Spinal cord (tissue), 10 donors: Measurements from ENCODE around the gene PHB1. TPM values are rescaled to one million over a fixed set of nuclear protein-coding genes. Genes with fewer than 3 reads are reported as not detected.
A peak's percentile ranks its signal among the peaks of the same experiment; 100 is the strongest.
"Not testable (repeated sequence)": the region's sequence is repeated elsewhere in the genome, so short reads cannot be mapped to it uniquely, and the experiment has no call there.

ENCODE experiments used
- DNase-seq, 6 donors: peaks; one replicate each; pipeline versions ENCODE4 v3.0.0 to v3.0.0-alpha.2; 2013 to 2015; ENCODE audit warnings: low spot score in 6 of 6, low read depth in 4 of 6
- H3K27ac ChIP-seq: one replicate; pipeline ENCODE4 v1.5.1; 2013; ENCODE audit warnings: low read depth, low read length, control low read depth
- H3K27me3 ChIP-seq: one replicate; pipeline ENCODE4 v1.6.1; 2013; ENCODE audit warnings: low read length; ENCODE audit not compliant: control insufficient read depth, insufficient read depth
- H3K36me3 ChIP-seq: one replicate; pipeline ENCODE4 v1.6.1; 2013; ENCODE audit warnings: low read length; ENCODE audit not compliant: control insufficient read depth, insufficient read depth
- H3K4me1 ChIP-seq: one replicate; pipeline ENCODE4 v1.6.1; 2013; ENCODE audit warnings: low read length; ENCODE audit not compliant: control insufficient read depth, insufficient read depth
- H3K4me3 ChIP-seq: one replicate; pipeline ENCODE4 v1.5.1; 2013; ENCODE audit warnings: low read depth, low read length, control low read depth
- H3K9me3 ChIP-seq: one replicate; pipeline ENCODE4 v1.6.1; 2013; ENCODE audit warnings: low read length; ENCODE audit not compliant: control insufficient read depth, insufficient read depth
- WGBS: methylation state at CpG from one replicate; pipeline ENCODE4 v1.1.5; 2013; ENCODE audit warnings: missing lambda C conversion rate; ENCODE audit not compliant: insufficient coverage; 5-methylcytosine and 5-hydroxymethylcytosine counted together
- polyA plus RNA-seq, 2 donors: library from polyadenylated mRNA; unstranded; fragments of 120-200 nt; gene quantifications; one replicate each; pipeline ENCODE4 v1.2.1, GENCODE V29; 2013; ENCODE audit not compliant: insufficient read length in 2 of 2
- total RNA-seq, 2 donors: library from RNA; depleted of rRNA in 1 of 2; stranded (reverse); fragments of 120-200 nt in 1 of 2; fragments of >200 nt in 1 of 2; gene quantifications; one replicate each; pipeline versions ENCODE4 v1.2.3 to v1.2.4, GENCODE V29; 2013 to 2014
- donor health status: healthy.

PHB1 gene
- total and polyA plus RNA-seq, 4 donors, result 59.1 to 152 (median 134) TPM

DNA sequence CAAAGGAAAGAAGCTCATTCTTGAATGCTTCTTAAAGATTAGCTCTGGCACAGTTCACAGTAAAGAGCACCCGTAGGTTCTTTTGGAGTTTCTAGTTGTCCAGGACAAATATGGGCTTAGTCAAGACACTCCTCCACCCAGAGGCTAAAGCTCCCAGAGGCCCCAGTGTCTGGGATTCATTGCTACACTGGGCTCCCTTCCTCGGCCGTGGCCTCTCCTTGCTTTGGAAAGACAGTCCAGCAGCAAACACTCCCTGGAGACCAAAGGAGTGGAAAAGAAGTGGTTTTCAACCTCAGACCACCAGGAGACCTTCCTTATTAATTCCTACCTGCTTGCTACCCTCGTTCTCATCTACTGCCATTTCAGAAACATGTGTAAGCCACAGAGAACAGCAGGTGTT, 17.1 kb downstream of the PHB1 start:
- Histone ChIP-seq H3K27ac (no peak overlapping the region), H3K36me3 (peaks cover 4% of the 10 kb centered on the region)

GRCh38 chr17:49393491-49394255, 21.0 kb downstream of the PHB1 start:
- WGBS, result 53% methylated on average over 2 of the region's 8 CpGs
- DNase-seq, result no peak

More for the DNA sequence above, 17.1 kb downstream of the PHB1 start:
- peaks cover 15% of the 10 kb centered on the region for H3K4me1 ChIP-seq
- no peak overlapping the region for H3K4me3 ChIP-seq
- H3K9me3 ChIP-seq, result no peaks in the 10 kb centered on the region
- no peaks in the 10 kb centered on the region for H3K27me3 ChIP-seq
- no peak for DNase-seq
- WGBS, result 69% methylated on average over 2 of the region's 4 CpGs

GRCh38 chr17:49390548-49391324, 23.9 kb downstream of the PHB1 start:
- DNase-seq, result no peak
- no peaks in the 10 kb centered on the region for H3K9me3 ChIP-seq
- H3K4me1 ChIP-seq, result peaks cover 10% of the 10 kb centered on the region
- peak overlapping the region; percentile 15 for H3K27ac ChIP-seq
- H3K4me3 ChIP-seq, result no peak overlapping the region
- H3K27me3 ChIP-seq, result no peaks in the 10 kb centered on the region
- WGBS, result 68% methylated on average over 6 of the region's 9 CpGs
- no peaks in the 10 kb centered on the region for H3K36me3 ChIP-seq

More at GRCh38 chr17:49393491-49394255, 21.0 kb downstream of the PHB1 start:
- Histone ChIP-seq H3K4me1 (peaks cover 10% of the 10 kb centered on the region), H3K27me3 (no peaks in the 10 kb centered on the region), H3K27ac (no peak overlapping the region), H3K4me3 (no peak overlapping the region), H3K36me3 (no peaks in the 10 kb centered on the region), H3K9me3 (no peaks in the 10 kb centered on the region)

DNA sequence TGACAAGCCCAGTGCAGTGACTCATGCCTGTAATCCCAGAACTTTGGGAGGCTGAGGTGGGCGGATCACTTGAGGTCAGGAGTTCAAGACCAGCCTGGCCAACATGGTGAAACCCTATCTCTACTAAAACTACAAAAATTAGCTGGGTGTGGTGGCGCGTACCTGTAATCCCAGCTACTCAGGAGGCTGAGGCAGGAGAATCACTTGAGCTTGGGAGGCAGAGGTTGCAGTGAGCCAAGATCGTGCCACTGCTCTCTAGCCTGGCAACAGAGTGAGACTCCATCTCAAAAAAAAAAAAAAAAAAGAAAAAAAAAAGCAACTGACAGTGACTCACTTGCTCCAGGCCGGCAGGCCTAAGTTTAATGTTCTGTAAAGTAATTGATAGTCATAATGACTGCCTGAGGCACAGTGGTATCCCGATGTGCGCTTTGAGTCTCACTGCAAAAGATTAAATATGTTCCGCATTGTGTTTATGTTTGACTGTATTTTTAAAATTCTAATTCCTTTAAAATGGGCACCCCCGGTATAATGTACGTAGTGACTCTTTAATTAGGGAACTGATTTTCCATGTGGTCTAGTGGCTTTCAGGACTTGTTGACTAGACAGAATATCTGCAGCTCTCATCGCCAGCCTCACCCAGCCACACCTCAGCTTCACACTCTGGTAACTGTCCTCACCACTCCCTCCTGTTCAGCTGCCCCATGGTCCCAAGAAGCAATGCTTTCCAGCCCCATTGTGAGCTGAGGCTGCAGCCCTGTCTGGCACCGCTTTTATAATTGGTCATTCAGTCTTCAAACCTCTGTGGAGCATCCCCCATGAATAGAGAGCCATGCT, 25.0 kb downstream of the PHB1 start:
- not testable (repeated sequence) for H3K27me3 ChIP-seq, H3K9me3 ChIP-seq, H3K4me1 ChIP-seq, H3K36me3 ChIP-seq, H3K4me3 ChIP-seq, H3K27ac ChIP-seq
- DNase-seq, result peak in 1 of 6 donors; percentile 49
- whole genome bisulfite sequencing, result 100% methylated on average over 1 of the region's 12 CpGs

DNA sequence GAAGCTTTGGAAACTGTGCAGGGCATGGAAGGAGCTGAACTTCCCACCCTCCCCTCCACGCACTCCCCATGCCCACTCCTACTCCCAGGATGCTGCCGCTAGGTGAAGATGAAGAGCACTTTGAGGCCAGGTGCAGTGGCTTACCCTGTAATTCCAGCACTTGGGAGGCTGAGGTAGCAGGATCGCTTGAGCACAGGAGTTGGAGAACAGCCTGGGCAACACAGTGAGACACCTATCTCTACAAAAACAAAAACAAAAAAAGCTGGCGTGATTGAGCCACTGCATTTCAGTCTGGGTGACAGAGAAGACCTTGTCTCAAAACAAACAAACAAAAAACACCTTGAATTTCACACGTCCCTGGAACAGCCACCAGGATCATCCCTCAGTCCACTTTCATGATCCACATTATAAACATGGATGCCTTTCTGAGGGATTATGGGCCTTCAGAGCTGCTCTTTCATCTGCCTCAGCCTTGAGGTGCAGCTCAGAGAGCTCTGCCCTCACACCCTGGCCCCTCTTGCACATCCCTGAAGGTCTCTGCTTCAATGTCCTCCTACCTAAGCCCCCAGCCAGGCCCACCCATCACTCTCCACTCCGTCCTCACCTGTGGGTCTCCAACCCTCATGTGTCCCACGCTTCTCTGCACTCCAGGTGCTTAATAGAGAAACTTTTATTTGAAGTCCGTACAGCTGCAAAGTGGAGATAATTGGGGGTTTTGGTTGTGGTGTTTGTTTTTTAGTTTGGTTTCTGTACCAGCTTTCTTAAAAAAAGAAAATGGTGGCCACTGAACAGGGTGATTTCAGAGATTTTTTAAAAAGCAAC, 25.8 kb downstream of the PHB1 start:
- H3K27me3 ChIP-seq, result no peaks in the 10 kb centered on the region
- no peaks in the 10 kb centered on the region for H3K36me3 ChIP-seq
- H3K27ac ChIP-seq, result no peak overlapping the region
- WGBS, result 89% methylated on average over 5 of the region's 8 CpGs
- DNase-seq, result no peak
- no peak overlapping the region for H3K4me3 ChIP-seq
- H3K9me3 ChIP-seq, result no peaks in the 10 kb centered on the region
- H3K4me1 ChIP-seq, result peaks cover 7% of the 10 kb centered on the region

DNA sequence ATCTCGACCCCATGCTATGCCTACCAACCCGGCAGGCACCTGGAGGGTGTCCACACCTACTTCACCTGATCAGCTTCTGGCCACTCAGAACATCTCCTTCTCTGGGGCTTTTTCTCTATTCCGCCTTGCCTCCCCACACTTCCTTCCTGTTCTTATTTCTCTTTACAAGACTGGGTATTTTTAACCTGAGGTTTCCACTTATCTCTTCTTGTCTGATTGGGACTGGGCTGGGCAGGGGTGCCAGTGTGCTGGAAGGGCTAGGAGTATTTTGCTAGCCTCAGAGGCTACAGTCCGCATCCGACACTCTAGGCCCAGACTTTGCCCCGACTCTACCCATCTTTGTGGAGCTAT, 26.4 kb downstream of the PHB1 start:
- Histone ChIP-seq H3K9me3 (peaks cover 1% of the 10 kb centered on the region), H3K27ac (no peak overlapping the region), H3K4me3 (no peak overlapping the region), H3K4me1 (peaks cover 7% of the 10 kb centered on the region), H3K27me3 (no peaks in the 10 kb centered on the region), H3K36me3 (no peaks in the 10 kb centered on the region)
- WGBS, result 97% methylated on average over 3 of the region's 6 CpGs
- DNase-seq, result no peak

DNA sequence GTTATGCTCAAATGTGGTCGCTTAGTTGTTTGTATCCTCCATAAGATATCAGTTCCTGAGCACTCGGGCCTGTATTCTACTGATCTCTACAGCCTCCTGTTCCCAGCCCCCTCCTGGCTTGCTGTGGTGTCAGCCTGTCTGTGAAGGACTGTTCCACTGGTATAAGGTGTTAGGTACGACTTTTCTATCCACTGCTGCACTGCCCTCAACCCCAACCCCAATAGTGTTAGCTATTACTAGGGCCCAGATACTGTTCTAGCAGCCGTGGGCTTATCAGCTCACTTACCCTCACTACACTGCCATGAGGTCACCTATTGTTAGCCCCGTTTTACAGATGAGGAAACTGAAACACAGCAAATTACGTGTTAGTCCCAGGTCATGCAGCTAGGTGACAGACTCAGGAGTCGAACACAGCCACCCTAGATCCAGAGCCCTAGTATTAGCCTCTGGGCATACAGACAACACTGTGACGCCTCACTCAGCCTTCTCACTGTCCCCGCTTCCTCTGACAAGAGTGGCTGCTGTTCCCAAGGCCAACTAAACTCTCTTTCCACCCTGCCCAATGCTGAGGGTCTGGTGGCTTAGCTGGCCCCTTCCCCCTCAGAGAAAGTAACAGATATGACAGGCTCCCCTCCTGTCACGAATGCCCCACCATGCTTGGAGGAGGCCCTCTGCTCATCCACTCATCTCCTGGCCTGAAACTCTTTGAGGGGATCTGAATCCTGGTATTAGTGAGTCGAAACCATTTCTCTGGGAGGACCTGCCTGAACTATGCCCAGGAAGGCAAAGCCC, 27.0 kb downstream of the PHB1 start:
- Histone ChIP-seq H3K9me3 (peaks cover 1% of the 10 kb centered on the region), H3K27me3 (no peaks in the 10 kb centered on the region), H3K36me3 (no peaks in the 10 kb centered on the region), H3K27ac (no peak overlapping the region), H3K4me3 (no peak overlapping the region), H3K4me1 (peaks cover 7% of the 10 kb centered on the region)
- DNase-seq, result no peak
- WGBS, result 88% methylated on average over 8 of the region's 11 CpGs

- 94% methylated on average over 9 of the region's 10 CpGs for WGBS
- H3K4me3 ChIP-seq, result no peak overlapping the region
- no peak overlapping the region for H3K27ac ChIP-seq
- H3K36me3 ChIP-seq, result no peaks in the 10 kb centered on the region
- H3K9me3 ChIP-seq, result peaks cover 1% of the 10 kb centered on the region
- H3K4me1 ChIP-seq, result peaks cover 7% of the 10 kb centered on the region
- no peaks in the 10 kb centered on the region for H3K27me3 ChIP-seq
- DNase-seq, result no peak
Observed at GRCh38 chr17:49386373-49386772, 28.3 kb downstream of the PHB1 start.
